ENCODE measurements around the gene DOK6. TPM values are rescaled to one million over a fixed set of nuclear protein-coding genes. Genes with fewer than 3 reads are reported as not detected.
"Not testable (repeated sequence)": the region's sequence is repeated elsewhere in the genome, so short reads cannot be mapped to it uniquely, and the experiment has no call there.

The DOK6 gene
- total RNA-seq, 1 donor from 2014 or later, result 68.1 TPM

DNA sequence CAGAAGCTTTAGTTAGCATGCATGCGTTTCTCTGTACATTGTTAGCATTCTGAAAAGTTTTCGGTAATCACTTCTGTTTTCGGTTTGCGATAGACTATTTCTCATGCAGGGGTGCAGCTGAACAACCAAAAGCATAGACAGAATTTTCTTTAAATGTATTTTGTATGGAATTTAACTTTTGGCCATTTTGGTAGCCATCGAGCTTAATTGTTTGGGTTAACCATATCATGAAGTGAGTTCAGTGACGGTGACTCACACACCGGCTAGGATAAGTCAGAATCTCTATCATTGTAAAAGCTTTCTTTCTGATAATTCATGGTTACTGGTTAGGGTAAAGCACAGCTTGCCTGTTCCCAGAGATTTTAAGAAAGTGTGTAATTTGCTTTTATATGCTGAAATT is 439.8 kb downstream of the DOK6 start:
- FAIRE-seq (no peak), DNase-seq (ENCODE audit: low spot score in 2 of 2) (no peak)

DNA sequence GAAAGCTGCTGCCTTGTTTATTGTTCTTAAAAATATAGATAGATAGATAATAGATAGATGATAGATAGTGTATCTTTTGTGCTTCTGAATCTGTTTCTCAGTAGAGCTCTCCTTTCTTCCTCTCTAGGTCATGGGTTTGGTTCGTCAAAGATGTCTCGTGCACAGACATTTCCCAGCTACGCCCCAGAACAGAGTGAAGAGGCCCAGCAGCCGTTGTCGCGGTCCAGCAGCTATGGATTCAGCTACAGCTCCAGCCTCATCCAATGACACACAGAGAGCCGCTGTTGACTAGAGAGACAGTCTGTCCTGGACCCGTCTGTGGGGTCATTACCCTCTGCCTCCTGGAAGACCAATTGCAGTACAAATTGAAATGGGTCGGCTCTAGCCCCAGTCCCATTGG is 440.4 kb downstream of the DOK6 start:
- DNase-seq (ENCODE audit: low spot score in 2 of 2) (no peak), FAIRE-seq (no peak)

DNA sequence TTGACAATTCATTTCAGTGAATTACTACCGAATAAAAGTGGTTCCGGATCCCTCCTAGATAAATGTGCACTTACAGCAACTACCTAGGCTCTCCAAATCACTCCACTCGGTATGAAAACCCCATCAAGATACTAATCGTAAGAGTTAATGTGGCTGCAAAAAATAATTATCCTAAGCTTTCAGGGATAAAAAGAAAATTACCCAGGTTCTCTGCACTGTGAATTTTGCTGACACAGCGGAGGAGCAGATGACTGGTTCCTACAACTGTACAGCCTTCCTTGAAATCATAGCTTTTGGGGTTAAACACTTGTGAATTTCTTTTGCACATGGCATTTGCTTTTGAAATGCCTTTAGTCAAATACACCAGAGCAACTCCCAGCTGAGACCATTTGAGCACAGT is 442.3 kb downstream of the DOK6 start:
- FAIRE-seq (no peak), DNase-seq (ENCODE audit: low spot score in 2 of 2) (no peak)

DNA sequence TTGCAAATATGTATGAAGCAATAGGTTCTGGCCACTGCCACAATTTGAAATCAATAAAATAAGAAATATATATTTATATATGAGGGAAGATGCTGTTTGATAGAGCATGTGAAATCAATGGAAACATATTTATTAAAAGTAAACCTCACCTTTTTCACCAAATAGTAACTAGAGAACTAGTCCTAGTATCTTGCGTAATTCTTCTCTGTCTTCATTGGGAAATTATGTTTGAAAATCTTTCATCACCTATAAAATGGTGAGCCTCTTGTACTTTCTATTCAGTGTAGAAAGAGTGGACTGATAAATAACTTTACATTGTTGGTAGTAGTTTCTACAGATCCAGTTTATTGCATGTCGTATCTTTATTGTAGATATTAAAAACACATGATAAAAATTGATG is 444.0 kb downstream of the DOK6 start:
- no peak for FAIRE-seq
- no peak for DNase-seq (ENCODE audit: low spot score in 2 of 2)

DNA sequence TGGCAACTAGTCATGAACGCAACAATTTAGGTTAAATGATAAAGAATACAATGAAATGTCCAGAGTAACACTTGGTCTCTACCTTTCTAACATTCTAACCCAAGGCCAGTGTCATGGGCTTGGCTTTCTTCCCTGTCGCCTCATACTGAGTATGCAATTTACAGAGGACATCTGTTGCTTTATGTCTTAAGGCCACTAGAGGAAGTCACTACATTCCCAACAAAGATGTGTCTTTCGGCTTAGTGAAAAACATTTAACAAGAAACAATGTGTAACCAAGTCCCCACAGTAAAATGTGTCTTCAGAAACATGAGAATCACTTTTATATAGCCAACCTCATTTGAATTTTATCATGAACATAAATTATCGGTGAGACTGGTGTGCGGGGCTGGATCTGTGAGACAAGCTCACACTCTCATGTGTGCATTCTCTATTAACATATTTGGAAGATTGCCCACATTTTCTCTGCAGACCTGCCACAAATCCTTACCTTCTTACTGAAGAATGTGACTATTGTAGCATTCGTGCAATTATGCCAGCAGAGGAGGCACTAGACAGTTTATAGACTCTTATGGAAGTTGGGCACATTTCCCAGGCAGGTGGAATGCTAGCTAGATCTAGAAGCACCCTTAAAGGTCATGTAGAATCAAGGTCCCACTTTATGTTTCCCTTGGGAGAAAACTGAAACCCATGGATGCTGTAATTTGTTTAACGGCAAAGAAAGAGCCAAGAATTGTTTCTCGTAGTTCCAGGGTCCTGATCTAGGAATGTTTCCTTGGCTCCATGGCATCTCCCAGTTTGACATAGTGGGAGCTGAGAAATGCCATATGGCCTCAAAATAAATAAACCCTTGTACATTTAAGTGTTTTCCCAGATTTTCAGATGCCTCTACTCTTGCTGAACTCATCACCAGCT is 445.2 kb downstream of the DOK6 start:
- DNase-seq (ENCODE audit: low spot score in 2 of 2) (no peak), FAIRE-seq (no peak)

DNA sequence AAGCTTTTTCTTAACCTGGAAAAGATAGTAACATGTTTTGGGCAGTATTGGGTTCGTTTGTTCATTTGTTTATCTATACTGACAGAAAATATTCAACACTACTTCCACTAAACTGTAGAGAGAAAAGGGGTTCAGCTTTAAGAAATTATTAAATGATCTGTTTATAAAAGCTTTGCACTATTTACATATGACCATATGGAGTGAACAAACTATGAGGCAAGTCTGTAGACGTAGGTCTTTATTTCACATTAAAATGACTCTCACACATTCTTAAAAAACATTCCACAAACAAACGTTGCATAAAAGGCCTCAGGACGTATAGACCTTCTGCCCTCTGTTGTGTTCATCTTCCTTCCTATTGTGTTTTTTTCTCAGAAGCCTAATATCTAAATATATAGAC is 452.4 kb downstream of the DOK6 start:
- no peak for DNase-seq (ENCODE audit: low spot score in 2 of 2)

DNA sequence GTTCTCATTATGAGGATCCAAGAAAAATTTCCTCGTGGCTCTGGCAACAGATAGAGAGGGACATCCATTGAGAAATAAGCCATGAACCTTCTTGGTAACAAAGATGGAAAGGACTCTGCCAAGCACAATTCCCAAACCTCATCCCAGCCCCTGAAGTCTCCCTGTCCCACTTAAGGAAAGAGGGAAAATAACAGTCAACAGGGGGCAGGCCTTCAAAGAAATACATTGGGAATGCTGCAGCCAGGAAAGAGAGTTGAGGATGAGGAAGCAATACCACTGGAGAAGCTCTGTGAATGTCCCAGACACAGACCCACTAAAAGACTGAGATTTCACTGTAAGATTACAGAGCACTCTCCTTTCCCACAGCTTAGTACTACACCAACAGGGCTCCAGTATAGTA is 453.8 kb downstream of the DOK6 start:
- DNase-seq (ENCODE audit: low spot score in 2 of 2) (no peak), FAIRE-seq (no peak)

More for the DNA sequence above, 452.4 kb downstream of the DOK6 start:
- FAIRE-seq, result no peak

DNA sequence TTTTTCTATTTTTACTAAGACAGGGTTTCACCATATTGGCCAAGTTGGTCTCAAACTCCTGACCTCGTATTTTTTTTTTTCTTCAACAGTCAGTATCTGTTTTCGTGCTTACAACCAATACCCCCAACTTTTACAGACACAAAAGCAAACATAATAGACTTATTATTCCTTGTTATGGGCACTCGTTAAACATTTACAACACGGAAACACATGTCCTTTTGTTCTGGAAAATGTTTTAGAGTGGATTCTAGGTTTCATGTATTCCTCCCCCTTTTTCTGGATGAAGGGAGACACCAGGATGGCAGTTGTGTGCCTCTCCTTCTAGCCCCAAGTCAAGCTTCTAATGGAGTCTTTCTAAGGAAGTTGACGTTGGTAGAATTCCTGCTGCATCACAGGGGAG is 458.2 kb downstream of the DOK6 start:
- DNase-seq (ENCODE audit: low spot score in 2 of 2) (no peak), FAIRE-seq (no peak)

DNA sequence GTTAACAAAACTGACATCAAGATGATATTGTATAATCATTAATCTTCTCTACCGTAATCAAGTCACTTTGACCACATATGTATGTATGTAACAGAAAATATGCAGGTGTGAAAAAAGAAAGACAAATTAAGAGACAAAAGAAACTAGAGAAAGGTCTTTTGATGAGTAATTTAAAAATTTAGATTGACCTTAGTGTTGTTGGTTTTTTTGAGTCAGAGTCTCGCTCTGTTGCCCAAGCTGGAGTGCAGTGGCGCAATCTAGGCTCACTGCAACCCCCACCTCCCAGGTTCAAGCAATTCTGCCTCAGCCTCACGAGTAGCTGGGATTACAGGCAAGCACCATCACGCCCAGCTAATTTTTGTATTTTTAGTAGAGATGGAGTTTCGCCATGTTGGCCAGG is 464.1 kb downstream of the DOK6 start:
- FAIRE-seq, result not testable (repeated sequence)

DNA sequence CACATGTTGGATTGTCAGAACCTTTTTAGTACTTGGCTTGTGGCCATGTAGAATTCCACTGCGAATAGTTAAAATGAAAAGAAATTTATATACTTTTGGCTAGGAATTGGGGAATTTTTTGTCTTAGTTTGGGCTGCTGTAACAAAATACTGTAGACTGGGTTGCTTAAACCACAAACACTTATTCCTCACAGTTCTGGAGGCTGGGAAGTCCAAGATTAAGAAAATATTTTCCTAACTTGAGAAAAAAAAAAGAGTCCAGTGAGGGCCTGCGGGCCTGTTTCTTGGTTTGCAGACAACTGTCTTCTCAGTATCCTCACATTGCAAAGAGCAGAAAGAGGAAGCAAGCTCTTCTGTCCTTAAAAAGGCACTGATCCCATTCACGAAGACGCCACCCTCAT is 465.1 kb downstream of the DOK6 start:
- FAIRE-seq (no peak), DNase-seq (ENCODE audit: low spot score in 2 of 2) (no peak)

More for the DNA sequence above, 464.1 kb downstream of the DOK6 start:
- not testable (repeated sequence) for DNase-seq (ENCODE audit: low spot score in 2 of 2)

DNA sequence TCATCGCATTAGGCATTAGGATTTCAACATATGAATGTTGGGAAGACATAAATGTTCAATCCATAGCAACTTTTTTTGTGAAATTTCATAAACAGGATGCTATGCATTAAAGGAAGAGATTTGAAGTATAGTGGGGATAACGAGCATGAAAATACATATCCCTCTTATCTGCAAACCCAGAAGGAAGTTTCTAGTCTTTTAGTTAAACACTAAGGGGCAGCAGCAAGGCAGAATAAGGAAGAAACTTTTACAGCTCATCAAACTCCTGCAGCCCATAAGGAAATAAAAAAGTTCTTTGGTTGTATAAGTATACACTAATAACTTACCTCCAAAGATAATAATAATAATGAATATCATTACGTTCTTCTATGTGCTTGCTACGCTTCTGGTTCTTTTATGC is 465.5 kb downstream of the DOK6 start:
- FAIRE-seq (no peak), DNase-seq (ENCODE audit: low spot score in 2 of 2) (no peak)

DNA sequence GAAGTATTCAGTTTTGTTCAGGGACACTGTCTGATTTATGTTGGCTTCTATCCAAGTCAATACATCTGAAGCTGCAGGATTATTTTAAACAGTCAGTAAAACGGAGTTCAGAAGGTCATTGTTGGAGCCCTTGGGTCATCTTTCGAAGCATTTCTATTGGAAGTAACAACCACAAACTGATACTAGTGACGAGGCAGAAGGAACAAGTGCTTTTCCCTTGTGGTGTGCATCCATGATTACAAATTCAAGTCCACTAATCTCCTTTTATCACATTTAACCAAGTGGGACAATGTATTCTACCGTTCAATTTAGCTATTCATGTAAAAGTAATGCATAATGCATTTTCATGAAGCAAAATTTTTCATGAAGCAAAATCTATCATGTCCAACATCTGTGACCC is 470.0 kb downstream of the DOK6 start:
- FAIRE-seq, result no peak
- no peak for DNase-seq (ENCODE audit: low spot score in 2 of 2)

DNA sequence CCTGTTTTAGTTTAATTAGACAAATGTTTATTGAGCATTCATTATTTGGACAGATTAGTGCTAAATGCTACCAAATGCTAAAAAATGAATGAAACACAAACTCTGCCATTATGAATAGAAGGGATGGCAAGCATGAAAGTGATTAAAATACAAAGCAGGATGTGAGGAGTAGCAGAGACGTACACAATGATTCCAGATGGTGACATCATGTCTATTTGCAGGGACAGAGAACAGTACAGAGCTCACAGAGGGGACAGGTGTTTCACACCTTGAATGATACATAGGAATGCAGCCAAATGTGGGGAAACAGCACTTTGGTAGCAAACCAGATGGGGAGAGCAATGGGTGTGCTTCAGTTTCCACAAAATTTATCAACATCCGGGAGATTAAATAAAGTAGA is 470.7 kb downstream of the DOK6 start:
- no peak for FAIRE-seq
- no peak for DNase-seq (ENCODE audit: low spot score in 2 of 2)

DNA sequence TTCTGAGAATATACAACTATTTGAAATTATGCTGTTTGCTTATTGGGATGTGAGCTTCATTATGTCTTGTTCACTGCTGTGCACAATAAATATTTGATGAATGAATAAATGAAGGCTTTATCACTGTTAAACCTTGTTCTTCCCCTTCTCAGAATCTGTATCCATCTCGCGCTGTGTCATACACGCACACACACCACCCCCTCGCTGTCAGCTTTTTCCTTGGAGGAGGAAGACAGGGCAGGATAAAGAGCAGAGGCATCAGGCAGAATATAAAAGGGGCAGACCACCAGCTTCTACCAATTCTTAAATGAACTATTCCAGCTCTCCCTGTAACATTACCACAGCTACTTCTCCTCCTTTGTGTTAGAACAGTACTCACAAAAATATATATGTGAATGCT is 472.0 kb downstream of the DOK6 start:
- no peak for FAIRE-seq
- DNase-seq (ENCODE audit: low spot score in 2 of 2), result no peak

DNA sequence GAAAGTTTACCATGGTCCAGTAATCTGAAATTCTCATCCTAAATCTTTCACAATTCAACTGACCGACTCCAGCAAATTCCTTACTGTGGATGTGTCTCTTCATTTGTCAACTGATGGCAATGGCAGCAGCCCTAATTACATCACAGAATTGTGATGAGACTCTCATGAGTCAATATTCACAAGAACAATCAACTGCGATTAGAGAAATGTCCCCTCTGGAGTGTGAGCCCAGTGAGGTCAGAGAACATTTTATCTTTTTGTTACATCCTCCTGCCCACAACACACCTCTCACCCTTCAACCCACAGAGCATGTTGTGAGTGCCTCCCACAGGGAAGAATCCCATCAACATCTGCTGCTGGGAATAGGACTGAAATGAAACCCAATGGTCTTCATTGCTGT is 473.4 kb downstream of the DOK6 start:
- FAIRE-seq (no peak), DNase-seq (ENCODE audit: low spot score in 2 of 2) (no peak)

DNA sequence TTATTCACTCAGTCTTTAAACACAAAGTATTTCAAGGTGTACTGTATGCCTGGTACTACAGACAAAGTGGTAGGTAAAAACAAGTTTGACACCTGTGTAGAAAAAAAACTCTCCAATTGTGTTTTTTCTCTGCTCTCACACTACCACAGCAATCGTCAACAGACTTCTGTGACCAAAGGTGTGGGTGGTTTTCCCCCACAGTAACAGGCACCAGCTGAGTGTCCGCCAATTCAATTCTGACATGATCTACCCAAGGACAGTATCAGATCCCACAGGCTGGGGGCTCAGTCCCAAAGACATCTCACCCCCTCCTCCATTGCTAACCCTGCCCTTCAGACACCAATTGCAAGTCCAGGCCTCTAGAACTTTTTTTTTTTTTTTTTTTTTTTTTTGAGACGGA is 475.8 kb downstream of the DOK6 start:
- DNase-seq (ENCODE audit: low spot score in 2 of 2), result no peak
- no peak for FAIRE-seq

DNA sequence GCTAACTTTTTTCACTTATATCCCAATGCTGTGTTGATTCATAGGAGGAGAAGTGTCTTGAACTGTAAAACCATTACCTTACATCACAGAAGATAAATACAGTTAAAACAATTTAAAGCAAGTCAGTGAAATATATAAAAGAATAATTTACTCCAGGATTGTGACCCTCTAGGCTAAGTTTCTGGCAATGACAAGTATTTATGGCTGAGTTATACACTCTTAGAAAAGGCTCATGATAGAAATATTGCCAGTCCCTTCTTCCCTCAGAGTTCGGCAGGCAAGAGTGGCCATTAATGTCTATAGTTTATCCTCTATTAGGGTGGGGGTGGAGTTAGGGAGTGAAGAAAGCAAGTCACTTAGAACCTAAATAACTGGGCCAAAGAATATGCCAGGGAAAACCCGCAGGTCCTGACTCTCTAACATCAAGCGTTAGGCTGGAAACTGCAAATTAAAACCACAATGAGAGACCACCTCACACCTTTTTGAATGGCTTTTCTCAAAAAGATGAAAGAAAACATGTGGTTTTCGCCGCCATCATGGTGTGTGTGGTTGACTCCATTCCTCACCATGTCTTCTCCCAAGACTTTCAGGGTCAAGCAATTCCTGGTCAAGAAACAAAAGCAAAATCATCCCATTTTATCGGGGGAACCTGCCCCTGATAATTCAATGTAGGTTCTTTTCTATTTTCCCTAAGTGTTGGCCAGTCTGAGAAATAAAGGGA is 477.7 kb downstream of the DOK6 start:
- DNase-seq (ENCODE audit: low spot score in 2 of 2) (no peak), FAIRE-seq (no peak)

DNA sequence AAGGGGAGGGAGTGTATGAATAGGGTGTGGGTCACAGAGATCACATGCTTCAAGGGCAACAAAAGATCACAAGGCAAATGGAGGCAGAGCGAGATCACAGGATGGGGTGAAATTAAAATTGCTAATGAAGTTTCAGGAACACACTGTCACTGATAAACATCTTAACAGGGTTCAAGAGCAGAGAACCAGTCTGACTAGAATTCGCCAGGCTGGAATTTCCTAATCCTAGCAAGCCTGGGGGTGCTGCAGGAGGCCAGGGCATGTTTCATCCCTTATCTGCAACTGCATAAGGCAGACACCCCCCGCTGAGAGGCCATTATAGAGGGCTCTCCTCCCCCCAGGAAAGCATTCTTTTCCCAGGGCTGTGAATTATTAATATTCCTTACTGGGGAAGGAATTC is 478.4 kb downstream of the DOK6 start:
- not testable (repeated sequence) for FAIRE-seq; DNase-seq (ENCODE audit: low spot score in 2 of 2)

DNA sequence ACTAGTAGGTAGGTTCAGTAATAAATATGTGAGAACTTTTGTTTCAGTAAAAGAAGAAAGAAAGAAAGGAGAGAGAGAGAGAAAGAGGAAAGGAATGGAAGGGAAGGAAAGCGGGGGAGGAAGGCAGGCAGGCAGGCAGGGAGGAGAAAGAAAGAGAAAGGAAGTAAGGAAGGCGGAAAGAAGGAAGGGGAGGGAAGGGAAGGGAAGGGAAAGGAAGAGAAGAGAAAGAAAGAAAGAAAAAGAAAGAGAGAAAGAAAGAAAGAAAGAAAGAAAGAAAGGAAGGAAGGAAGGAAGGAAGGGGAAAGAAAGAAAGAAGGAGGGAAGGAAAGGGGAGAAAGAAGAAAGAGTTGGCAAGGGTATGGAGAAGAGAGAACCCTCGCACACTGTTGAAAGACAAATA is 479.4 kb downstream of the DOK6 start:
- no peak for FAIRE-seq
- no peak for DNase-seq (ENCODE audit: low spot score in 2 of 2)

DNA sequence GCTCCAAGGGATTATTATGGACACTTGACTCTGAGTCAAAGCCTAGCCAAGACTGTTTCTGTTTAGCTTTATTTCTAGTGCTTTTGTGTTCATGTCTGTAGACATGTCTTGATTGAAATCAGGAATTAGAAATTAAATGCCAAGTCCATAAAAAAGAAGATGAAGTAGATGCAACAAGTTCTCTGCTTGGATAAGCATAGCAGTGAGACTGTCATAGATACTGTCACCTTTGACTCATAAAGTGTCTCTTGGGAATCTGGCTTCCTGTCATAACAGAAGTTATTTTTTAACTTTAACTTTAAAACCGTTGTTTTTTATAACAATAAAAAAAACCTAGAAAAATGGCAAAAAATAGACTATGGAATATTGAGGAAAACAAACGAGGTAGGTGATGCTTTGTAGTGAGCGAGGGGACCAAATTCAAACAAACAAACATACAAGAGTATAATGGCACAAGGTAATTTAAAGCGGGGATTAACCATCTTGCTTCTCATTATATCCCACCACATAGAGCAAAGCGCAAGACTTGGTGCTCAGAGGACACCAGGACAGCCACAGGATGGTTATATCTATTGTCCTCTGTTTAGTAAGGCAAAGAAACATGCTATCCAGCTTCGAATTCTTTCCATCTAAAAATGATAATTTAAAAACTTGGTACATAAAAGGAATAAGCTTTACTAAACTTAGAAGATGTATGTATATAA is 482.4 kb downstream of the DOK6 start:
- FAIRE-seq, result no peak
- DNase-seq (ENCODE audit: low spot score in 2 of 2), result no peak

DNA sequence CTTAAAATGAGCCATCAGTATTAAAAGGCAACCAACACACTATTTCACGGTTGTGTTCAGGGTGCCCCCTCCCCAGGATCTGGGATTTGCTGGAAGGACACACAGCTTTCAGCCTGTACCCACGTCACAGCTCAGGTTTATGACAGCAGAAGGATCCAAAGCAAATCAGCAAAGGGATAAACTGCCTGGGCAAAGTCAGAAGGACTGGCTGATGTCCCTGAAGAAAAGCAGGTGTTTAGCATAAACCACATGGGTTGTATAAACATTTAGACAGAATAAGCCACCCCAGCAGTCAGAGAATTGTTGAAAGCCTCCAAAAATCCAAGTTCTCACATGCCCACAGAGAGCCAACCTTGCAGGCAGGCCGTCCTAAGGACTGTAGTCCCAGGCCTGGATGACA is 483.1 kb downstream of the DOK6 start:
- DNase-seq (ENCODE audit: low spot score in 2 of 2), result no peak
- no peak for FAIRE-seq

All from frontal cortex (tissue), 4 donors.